Fibroblast of pulmonary artery (primary cell): ENCODE measurements around the gene HSCB.
"Not testable (repeated sequence)": the region's sequence is repeated elsewhere in the genome, so short reads cannot be mapped to it uniquely, and the experiment has no call there.

Source experiments
- DNase-seq: peaks from one replicate; pipeline ENCODE4 v3.0.0-alpha.2; 2010; ENCODE audit warnings: low read depth
- H3K4me3 ChIP-seq: replicated peaks from 2 replicates; pipeline ENCODE4 v1.5.1; 2011; ENCODE audit warnings: low read depth, mild to moderate bottlenecking, control low read depth, low read length, moderate library complexity
- CTCF ChIP-seq: IDR thresholded peaks from 2 replicates; pipeline ENCODE4 v1.5.1; 2011; ENCODE audit warnings: mild to moderate bottlenecking, control low read depth, low read length, inconsistent platforms; ENCODE audit errors: missing control alignments

Gene HSCB

DNA sequence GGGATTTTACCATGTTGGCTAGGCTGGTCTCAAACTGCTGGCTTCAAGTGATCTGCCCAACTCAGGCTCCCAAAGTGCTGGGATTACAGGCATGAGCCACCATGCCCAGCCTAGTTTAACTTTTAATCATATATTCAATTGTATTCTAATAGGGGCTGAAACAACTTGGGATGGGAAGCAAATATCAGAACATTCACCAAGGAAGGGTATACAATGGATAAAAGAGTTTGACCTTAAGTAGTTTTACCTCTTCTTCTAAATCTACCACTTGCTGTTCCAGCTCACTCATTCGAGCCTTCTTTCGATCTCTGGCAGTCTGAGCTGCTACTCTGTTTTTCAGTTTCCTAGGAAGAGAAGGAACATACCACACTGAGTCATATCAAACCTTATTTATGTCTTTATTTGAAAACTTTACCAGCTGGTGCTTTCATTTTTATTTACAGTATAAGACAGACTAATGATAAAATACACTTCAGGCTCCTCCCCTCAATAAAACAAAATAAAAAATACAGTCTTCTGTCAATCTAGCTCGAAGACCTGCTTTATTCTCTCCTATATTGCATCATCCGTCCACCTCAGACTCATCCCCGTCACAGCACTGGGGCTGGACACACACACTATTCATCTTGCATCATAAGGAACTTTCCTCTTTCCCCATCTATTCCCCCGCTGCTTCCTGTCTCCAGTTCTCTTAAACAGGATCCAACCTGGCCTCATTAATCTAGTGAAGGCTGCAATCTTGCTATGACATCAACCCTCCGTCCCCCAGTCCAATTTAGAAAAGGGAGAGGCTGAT is 57.2 kb downstream of the HSCB start:
- peak; percentile 96 for DNase-seq
- TF ChIP-seq CTCF: no peak
- H3K4me3 ChIP-seq: peak overlapping the region; percentile 98

DNA sequence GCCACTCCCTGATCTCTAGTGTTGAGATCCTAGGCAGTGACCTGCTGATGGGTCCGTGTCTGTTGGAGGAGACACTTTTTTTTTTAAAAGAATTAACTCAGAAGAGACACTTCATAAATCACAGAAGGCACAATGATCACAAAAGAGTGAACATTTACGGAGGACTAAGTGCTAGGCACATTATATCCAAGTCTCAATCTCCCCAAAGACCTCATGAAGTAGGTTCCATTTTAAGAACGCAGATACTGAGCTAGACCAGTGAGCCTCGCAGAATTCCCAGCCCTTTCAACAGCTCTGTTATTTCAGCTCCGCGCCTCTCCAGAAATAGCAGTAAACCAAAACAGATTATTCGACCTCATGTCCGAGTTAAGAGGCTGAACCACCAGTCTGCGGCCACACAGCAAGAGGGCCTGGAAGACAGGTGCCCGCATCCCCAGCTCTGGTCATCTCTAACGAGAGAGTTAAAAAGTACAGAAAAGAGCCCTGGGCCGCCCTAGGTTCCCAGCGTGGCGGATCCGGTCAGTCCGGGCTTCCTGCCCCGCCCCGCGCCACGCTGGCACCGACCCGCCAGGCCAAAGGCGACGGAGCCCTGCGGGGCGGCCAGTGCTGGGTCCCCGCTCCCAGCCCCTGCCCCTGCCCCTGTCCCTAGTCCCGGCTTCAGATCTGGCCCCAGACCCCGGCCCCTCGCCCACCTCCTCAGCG is 57.9 kb downstream of the HSCB start:
- peak overlapping the region; percentile 98 for H3K4me3 ChIP-seq
- peak; percentile 61 for DNase-seq
- no peak for TF ChIP-seq CTCF

- DNase-seq: peak; percentile 94
- TF ChIP-seq CTCF: no peak
- peak within 1 kb of the TSS; percentile 98 for H3K4me3 ChIP-seq
Observed at GRCh38 chr22:28800308-28801041, 58.6 kb downstream of the HSCB start, which contains the start of gene XBP1. Gene XBP1, minus strand, starts transcription at chr22:28800569.

DNA sequence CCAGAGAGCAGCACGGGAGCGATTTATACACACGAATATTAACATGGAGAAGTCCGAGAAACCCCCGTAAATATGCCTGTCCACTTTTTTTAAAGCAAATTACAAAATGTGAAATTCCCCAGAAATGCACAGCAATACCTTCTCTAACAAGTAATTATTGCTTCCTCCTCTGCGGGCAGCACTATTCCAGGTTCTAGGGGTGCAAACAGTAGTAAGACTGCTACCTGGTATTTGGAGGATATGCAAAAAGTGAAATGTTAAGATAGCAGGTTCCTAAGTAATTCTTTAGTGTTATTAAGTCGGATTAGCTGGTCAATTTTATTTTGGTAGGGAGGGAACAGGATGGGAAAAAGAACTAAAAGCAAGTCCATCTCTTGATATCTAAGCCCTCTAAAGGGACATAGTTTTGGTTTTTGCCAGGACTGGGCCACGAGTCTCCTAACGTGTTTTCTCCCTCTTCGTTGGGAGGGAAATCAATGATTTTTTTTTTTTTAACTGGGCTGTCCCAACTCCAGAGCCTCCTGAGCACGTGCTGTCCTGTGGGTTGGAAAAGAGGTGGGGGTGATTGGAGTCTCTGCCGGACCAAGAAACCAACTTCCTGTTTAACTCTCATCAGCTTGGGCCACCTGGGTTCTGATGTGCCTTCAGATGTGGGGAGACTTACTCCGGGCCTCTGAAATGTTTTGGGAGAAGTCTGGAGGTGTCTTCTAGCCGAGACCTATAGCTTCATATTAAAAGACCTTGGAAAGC is 60.2 kb downstream of the HSCB start:
- DNase-seq: no peak
- H3K4me3 ChIP-seq: no peak overlapping the region
- TF ChIP-seq CTCF: no peak

DNA sequence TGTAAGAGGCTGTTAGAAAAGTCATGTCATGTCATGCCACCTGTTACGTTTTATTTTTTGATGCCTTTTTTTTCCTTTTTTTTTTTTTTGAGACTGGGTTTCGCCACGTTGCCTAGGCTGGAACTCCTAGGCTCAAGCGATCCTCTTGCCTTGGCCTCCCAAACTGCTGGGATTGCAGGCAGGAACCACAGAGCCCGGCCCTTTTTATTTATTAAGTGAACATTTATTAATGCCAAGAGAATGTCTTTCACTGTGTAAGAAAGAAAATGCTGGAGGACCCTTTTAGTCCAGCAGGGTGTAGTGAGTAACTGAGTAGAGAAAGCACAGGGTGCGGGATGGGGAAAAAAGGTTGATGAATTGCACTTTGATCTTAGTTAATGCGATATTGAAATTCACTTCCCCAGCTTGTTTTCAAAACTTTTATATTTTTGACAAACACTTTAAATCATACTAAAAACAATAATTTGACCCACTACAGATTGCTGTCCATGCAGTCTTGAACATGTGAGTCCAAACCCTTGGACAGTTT is 60.8 kb downstream of the HSCB start:
- TF ChIP-seq CTCF: no peak
- no peak for DNase-seq
- H3K4me3 ChIP-seq: no peak overlapping the region

DNA sequence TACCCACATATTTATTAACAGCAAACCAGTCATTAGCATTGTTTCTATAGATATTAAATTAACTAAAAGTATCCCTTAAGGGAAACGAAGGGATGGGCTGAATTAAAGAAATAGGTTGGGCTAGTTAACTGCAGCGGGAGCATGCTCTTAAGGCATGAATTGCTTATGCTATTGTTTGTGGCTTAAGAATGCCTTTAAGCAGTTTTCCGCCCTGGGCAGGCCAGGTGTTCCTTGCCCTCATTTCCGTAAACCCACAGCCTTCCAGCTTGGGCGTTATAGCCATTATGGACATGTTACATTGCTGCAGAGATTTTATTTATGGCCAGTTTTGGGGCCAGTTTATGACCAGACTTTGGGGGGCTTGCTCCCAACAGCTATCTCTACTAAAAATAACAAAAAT is 63.6 kb downstream of the HSCB start:
- DNase-seq, H3K4me3 ChIP-seq: not testable (repeated sequence)
